Suprapubic skin (tissue), 4 donors: ENCODE measurements around the gene AKR1A1.

Experiments used
- POLR2A ChIP-seq, 2 donors: fragments of 450-650 bp; IDR thresholded peaks; one replicate each; pipeline ENCODE4 v1.6.1; 2017; ENCODE audit warnings: antibody characterized with exemption in 2 of 2, mild to moderate bottlenecking in 2 of 2, moderate library complexity in 2 of 2
- POLR2AphosphoS5 ChIP-seq, 3 donors: sonication (generic); formaldehyde crosslinking; IDR thresholded peaks; one replicate each; pipeline ENCODE4 v1.6.1; 2017; ENCODE audit warnings: antibody characterized with exemption in 3 of 3

- TF ChIP-seq POLR2AphosphoS5 (IDR thresholded peaks at IDR 0.05) (no peak), POLR2A (IDR thresholded peaks at IDR 0.05) (no peak)
These were observed 62.4 kb downstream of the AKR1A1 start for GRCh38 chr1:45612941-45613579.
